ENCODE measurements around the gene WDR1. TPM values are rescaled to one million over a fixed set of nuclear protein-coding genes. Genes with fewer than 3 reads are reported as not detected.

The WDR1 gene
- total and polyA plus RNA-seq, 10 of the 15 experiments (the other 5 are each of a cell fraction or from before 2014, with no cell fraction given): 28.5 to 397 (median 290) TPM

GRCh38 chr4:10096201-10096977 is 20.2 kb downstream of the WDR1 start (continued):
- TF ChIP-seq ATF7 (IDR thresholded peaks at IDR 0.05; ENCODE audit: low read depth) (peak; percentile 70), POLR2A (IDR thresholded peaks at IDR 0.05; ENCODE audit: low read depth, low read length) (peak; percentile 64), SPI1 (IDR thresholded peaks at IDR 0.05; ENCODE audit: borderline replicate concordance, insufficient read depth, low read depth, low read length) (no peak), MEF2A (IDR thresholded peaks at IDR 0.05; ENCODE audit: insufficient read depth, low read depth, low read length) (peak; percentile 67; the same call in 1 of the 2 replicates), EGR1 (IDR thresholded peaks at IDR 0.05; ENCODE audit: borderline replicate concordance in 1 of 2, low read depth in 2 of 2, low read length in 2 of 2) (0 out of 3 replicates have a peak, but pooled peaks of 1 of the 2 experiments have one; percentile 18)

- Histone ChIP-seq H3K9ac (ENCODE audit: control insufficient read depth, insufficient read depth, low read length) (peak overlapping the region; percentile 38; the same call in 1 of the 2 replicates), H4K20me1 (ENCODE audit: control insufficient read depth, insufficient read depth) (peaks cover 12% of the 10 kb centered on the region), H3K79me2 (ENCODE audit: control insufficient read depth, insufficient read depth, low read length) (peaks cover 46% of the 10 kb centered on the region), H3K4me3 (no peak overlapping the region), H3K9me3 (replicated peaks; ENCODE audit: control insufficient read depth, insufficient read depth, low read length) (no peaks in the 10 kb centered on the region), H3K4me1 (ENCODE audit: control insufficient read depth, insufficient read depth, low read length) (peaks cover 40% of the 10 kb centered on the region), H3K36me3 (ENCODE audit: control insufficient read depth in 2 of 2, insufficient read depth in 2 of 2, low read length in 1 of 2) (peaks cover 61 to 87% of the 10 kb centered on the region in 2 experiments), H3K4me2 (ENCODE audit: control insufficient read depth, insufficient read depth) (peak overlapping the region; percentile 21; the same call in 1 of the 2 replicates), H2AFZ (ENCODE audit: control insufficient read depth, low read depth, low read length) (no peak overlapping the region), H3K27me3 (replicated peaks in 1 of 2; ENCODE audit: control insufficient read depth in 2 of 2, insufficient read depth in 2 of 2, low read length in 1 of 2) (no peaks in the 10 kb centered on the region), H3K27ac (ENCODE audit: control insufficient read depth, insufficient read depth) (peak overlapping the region; percentile 76)
- ChIA-PET RAD21 (ENCODE audit: unreplicated experiment) (interaction anchor here (1.1 to 2.2 kb wide), 2 partner anchors 19 to 22 kb away, joined by 3 to 12 read pairs; partner anchors contain the start of gene WDR1), SMC1A (ENCODE audit: uncharacterized antibody, unreplicated experiment) (interaction anchor here (1.3 kb wide), 1 partner anchor 23 kb away, joined by 7 read pairs; no protein-coding TSS in a partner anchor), POLR2A (interaction anchor here (1.0 to 3.8 kb wide), 3 partner anchors 13 to 26 kb away, joined by 3 to 32 read pairs (median 3); partner anchors contain the start of gene WDR1), CTCF (interaction anchor here (0.6 to 2.0 kb wide), 2 partner anchors 22 to 374 kb away, joined by 3 to 4 read pairs; no protein-coding TSS in a partner anchor)
- peak; percentile 28 for ATAC-seq
- BruUV-seq (replicated peaks): no TSS peak
- intact Hi-C loops (cut with micrococcal nuclease; ENCODE audit: unreplicated experiment): no loop called here
- no peak for FAIRE-seq
- WGBS (ENCODE audit: insufficient coverage, insufficient replicate concordance, low lambda C conversion rate, missing lambda C conversion rate): 71% methylated on average over 13 of the region's 13 CpGs
- TF ChIP-seq CREB1 (IDR thresholded peaks at IDR 0.05; ENCODE audit: low read depth) (no peak), NRF1 (conservative IDR thresholded peaks at IDR 0.05; ENCODE audit: low read depth, low read length) (no peak), RUNX3 (IDR thresholded peaks at IDR 0.05; ENCODE audit: low read length) (peak; percentile 8; the same call in 1 of the 2 replicates), BHLHE40 (IDR thresholded peaks at IDR 0.05; ENCODE audit: borderline replicate concordance in 1 of 2, low read depth in 2 of 2, low read length in 1 of 2) (0 out of 4 replicates have a peak, but pooled peaks of 1 of the 2 experiments have one; percentile 3), POLR2A (IDR thresholded peaks at IDR 0.05; ENCODE audit: low read depth, low read length) (peak; percentile 31; the same call in 1 of the 2 replicates), E2F4 (IDR thresholded peaks at IDR 0.05; ENCODE audit: low read depth, low read length) (no peak), SPI1 (IDR thresholded peaks at IDR 0.05; ENCODE audit: borderline replicate concordance, insufficient read depth, low read depth, low read length) (0 out of 2 replicates have a peak, but pooled peaks have one; percentile 6), ZNF687 (IDR thresholded peaks at IDR 0.05) (peak; percentile 42; the same call in 1 of the 2 replicates), YBX1 (IDR thresholded peaks at IDR 0.05) (no peak), ZBED1 (IDR thresholded peaks at IDR 0.05; ENCODE audit: borderline replicate concordance) (0 out of 2 replicates have a peak, but pooled peaks have one; percentile 13)
- in situ Hi-C loops (cut with MboI): no loop called here
- no peak for DNase-seq (ENCODE audit: low read depth, low spot score)
Measured at GRCh38 chr4:10095296-10095991, 21.2 kb downstream of the WDR1 start.

Measured in GM12878 (cell line).